Neutrophil (primary cell): Measurements from ENCODE around the gene RIF1.

Experiments
- H3K27ac ChIP-seq: fragments of 200-600 bp; sonication (generic); 2 replicates; pipeline ENCODE4 v1.5.1; 2016; ENCODE audit warnings: mild to moderate bottlenecking, moderate library complexity
- H3K27me3 ChIP-seq: fragments of 200-600 bp; sonication (generic); 2 replicates; pipeline ENCODE4 v1.6.0; 2016; ENCODE audit warnings: mild to moderate bottlenecking
- H3K36me3 ChIP-seq: fragments of 200-600 bp; sonication (generic); 2 replicates; pipeline ENCODE4 v1.5.1; 2017
- H3K4me1 ChIP-seq, 2 experiments: fragments of 200-600 bp in 1 of 2; sonication (generic) in 1 of 2; 1 replicate in 1 of 2; 2 replicates in 1 of 2; pipeline versions ENCODE4 v1.5.1 to v1.6.1; 2013 to 2016; ENCODE audit warnings: low read depth in 1 of 2, low read length in 1 of 2, mild to moderate bottlenecking in 1 of 2, moderate library complexity in 1 of 2; ENCODE audit not compliant: control insufficient read depth in 1 of 2, insufficient read depth in 1 of 2
- H3K4me3 ChIP-seq, 2 experiments: fragments of 200-600 bp in 1 of 2; sonication (generic) in 1 of 2; 1 replicate in 1 of 2; 2 replicates in 1 of 2; pipeline ENCODE4 v1.5.1; 2013 to 2016; ENCODE audit warnings: low read depth in 1 of 2, low read length in 1 of 2, mild to moderate bottlenecking in 1 of 2, moderate library complexity in 1 of 2
- H3K9me3 ChIP-seq: fragments of 200-600 bp; sonication (generic); 2 replicates; pipeline ENCODE4 v1.5.1; 2016
- TF ChIP-seq, protein P1 (sequence below): fragments of 200-600 bp; sonication (generic); IDR thresholded peaks from 2 replicates; pipeline ENCODE4 v1.5.1; 2016; ENCODE audit warnings: antibody characterized with exemption

Gene RIF1

DNA sequence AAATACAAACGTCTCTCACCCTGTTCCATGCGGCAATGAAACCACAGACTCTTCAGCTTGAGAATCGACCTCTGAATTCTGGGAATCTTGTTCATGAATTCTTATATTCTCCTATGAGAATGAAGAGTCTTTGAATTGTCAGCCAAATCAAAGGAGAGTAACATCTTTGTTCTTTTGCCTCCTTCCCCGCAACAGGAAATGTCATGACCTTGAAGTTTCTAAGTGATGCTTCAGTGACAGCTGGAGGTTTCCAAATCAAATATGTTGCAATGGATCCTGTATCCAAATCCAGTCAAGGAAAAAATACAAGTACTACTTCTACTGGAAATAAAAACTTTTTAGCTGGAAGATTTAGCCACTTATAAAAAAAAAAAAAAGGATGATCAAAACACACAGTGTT lies 30.5 kb upstream of the RIF1 start:
- Histone ChIP-seq H3K9me3 (no peaks in the 10 kb centered on the region), H3K27ac (no peak overlapping the region), H3K36me3 (peaks cover 45% of the 10 kb centered on the region), H3K4me3 (no peak overlapping the region), H3K27me3 (no peaks in the 10 kb centered on the region), H3K4me1 (no peaks in the 10 kb centered on the region)
- TF ChIP-seq, protein P1, sequence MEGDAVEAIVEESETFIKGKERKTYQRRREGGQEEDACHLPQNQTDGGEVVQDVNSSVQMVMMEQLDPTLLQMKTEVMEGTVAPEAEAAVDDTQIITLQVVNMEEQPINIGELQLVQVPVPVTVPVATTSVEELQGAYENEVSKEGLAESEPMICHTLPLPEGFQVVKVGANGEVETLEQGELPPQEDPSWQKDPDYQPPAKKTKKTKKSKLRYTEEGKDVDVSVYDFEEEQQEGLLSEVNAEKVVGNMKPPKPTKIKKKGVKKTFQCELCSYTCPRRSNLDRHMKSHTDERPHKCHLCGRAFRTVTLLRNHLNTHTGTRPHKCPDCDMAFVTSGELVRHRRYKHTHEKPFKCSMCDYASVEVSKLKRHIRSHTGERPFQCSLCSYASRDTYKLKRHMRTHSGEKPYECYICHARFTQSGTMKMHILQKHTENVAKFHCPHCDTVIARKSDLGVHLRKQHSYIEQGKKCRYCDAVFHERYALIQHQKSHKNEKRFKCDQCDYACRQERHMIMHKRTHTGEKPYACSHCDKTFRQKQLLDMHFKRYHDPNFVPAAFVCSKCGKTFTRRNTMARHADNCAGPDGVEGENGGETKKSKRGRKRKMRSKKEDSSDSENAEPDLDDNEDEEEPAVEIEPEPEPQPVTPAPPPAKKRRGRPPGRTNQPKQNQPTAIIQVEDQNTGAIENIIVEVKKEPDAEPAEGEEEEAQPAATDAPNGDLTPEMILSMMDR, result no peak

DNA sequence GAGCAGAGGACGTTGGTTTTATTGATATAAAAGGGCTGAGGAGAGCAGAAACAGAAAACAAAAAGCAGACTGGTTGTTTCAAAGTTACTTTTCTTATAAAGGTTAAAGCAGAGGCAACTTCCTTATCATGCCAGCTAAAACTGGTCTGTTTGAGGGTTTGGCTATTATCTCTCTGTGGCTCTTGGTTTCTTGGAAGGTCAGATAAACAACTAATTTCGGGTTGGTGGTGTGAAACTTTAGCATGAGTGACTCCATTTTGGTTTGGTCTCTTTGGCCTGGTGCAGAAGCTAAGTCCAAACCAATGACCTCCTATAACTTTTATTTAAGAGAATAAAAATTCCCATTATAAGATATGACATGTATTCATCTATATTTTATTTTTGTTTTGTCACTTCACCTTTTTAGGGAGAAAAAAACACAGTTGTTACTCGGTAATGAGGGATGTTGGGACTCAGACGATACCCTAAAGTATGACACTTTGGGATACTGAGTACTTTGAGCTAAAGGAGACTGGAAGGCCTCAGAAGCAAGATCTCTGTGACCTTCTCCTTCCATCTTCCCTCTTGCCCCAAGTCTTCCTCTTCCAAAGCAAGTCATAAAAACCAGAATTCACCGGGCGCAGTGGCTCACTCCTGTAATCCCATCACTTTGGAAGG lies 29.0 kb upstream of the RIF1 start:
- TF ChIP-seq, protein P1, result no peak
- Histone ChIP-seq H3K4me3 (no peak overlapping the region), H3K27me3 (no peaks in the 10 kb centered on the region), H3K27ac (no peak overlapping the region), H3K36me3 (peaks cover 38% of the 10 kb centered on the region), H3K9me3 (no peaks in the 10 kb centered on the region), H3K4me1 (no peaks in the 10 kb centered on the region)

DNA sequence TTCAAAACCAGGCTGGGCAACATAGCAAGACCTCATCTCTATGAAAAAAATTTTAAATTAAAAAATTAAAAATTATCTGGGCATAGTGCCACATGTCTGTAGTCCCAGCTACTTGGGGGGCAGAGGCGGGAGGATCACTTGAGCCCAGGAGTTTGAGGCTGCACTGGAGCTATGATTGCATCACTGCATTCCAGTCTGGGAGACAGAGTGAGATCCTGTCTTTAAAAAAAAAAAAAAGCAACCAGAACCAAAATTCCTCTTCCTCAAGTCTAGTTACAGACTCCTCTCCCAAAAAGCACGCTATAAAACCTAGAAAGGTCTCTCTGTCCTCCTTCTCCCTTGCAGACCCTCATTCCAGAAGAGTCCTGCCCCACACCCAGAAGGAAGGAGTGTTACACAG lies 28.4 kb upstream of the RIF1 start:
- peaks cover 34% of the 10 kb centered on the region for H3K36me3 ChIP-seq
- no peaks in the 10 kb centered on the region for H3K27me3 ChIP-seq
- TF ChIP-seq, protein P1, result no peak
- no peaks in the 10 kb centered on the region for H3K4me1 ChIP-seq
- H3K4me3 ChIP-seq, result no peak overlapping the region
- no peak overlapping the region for H3K27ac ChIP-seq
- H3K9me3 ChIP-seq, result no peaks in the 10 kb centered on the region

DNA sequence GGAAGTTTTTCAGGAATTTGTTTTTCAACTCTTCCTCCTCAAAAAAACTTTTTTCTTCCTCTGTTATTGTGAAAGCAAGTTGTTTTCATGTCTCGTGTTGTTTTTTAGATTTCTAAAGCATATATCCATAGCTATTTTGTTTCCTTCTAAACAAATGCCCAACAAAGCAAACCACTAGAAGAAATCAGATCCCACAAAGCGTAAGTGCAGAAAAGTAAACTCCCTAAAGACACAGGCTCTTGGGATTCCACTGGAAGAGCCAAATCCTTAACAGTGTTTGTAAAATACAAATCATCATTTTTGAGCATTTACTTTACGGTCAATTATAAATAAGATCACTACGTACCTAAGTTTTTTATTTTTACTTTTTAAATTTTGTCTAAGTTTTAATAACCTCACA lies 21.7 kb upstream of the RIF1 start:
- no peak overlapping the region for H3K27ac ChIP-seq
- TF ChIP-seq, protein P1, result no peak
- H3K4me3 ChIP-seq, result no peak overlapping the region
- H3K27me3 ChIP-seq, result no peaks in the 10 kb centered on the region
- no peaks in the 10 kb centered on the region for H3K9me3 ChIP-seq
- no peaks in the 10 kb centered on the region for H3K4me1 ChIP-seq
- H3K36me3 ChIP-seq, result no peaks in the 10 kb centered on the region

DNA sequence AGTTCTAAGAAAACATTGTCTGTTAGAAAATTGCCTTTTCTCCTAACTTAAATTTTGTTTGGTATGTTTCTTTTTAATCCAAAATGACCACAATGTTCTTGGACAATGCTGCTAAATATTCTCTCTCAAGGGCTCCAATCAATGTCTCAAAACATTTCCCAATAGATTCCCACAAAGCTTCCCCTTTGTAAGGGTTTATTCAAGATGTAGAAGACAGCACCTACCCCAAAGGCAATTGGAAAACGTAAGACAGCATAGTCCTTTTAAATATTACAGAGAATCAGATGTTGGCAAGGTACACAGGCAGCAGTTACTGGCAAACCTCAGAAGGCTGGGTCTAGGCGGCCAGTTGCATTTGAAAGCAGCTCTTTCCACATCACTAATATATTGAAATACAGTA lies 18.3 kb upstream of the RIF1 start:
- H3K27me3 ChIP-seq, result no peaks in the 10 kb centered on the region
- no peak overlapping the region for H3K4me3 ChIP-seq
- H3K4me1 ChIP-seq, result no peaks in the 10 kb centered on the region
- H3K36me3 ChIP-seq, result no peaks in the 10 kb centered on the region
- H3K9me3 ChIP-seq, result no peaks in the 10 kb centered on the region
- no peak overlapping the region for H3K27ac ChIP-seq
- TF ChIP-seq, protein P1, result no peak
